Activated T-cell treated with anti-CD3 and anti-CD28 coated beads, Interleukin-2, amount 50 U/mL, for 48 hours (primary cell): ENCODE results near the gene CCT2.

Source experiments
- DNase-seq, 2 experiments: peaks; one replicate each; pipeline ENCODE4 v3.0.0-alpha.2; 2020

CCT2 gene

DNA sequence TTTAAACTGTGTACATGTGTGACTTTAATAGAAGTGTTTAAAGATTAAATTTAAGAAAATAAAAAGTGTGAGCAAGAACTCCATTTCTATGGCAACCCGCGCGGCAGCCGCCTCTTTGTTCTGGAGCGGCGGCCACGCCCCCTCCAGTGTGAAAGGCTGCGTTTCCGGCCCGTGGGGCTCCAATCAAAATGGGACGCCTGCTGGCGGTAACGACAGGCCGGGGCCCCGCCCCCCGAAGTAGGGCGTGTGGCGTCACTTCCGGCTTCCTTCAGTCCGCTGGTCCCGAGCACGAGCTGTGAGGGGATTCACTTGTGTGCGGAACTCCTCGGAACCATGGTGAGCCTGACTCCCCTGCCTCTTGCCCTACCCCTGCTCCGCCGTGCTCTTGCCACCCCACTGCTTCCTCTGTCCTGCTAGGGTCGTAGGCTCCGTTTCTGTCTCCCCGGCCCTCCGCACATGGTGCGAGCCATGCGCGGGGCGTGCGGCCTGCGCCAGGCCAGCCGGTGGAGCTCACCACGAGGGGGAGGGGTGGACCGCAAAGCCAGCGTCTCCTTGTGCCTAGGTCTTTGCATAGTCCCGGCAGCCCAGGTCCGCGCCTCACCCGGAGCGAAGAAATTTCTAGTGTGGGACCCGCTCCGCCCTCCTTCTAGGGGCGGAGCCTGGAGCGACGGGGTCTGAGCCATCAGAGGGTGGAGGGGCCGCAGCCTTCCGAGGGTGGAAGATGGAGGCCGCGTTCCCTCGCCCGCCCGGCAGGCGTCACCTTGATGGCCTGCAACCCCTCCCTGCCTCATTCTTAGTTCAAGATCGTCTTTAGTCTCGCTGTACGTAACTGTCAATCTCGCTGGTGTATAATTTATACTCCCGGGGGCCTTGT, at the start of gene CCT2:
CCT2 (plus strand) TSS at position 271 of the 874 bp plus-strand sequence; CDS start at position 334, 63 bp downstream.
- DNase-seq = peak; percentile 96

- no peak for DNase-seq
Measured at GRCh38 chr12:69540987-69541386, 44.3 kb upstream of the CCT2 start.

- no peak for DNase-seq
Measured at GRCh38 chr12:69544087-69544486, 41.2 kb upstream of the CCT2 start.

- DNase-seq = no peak
Measured at GRCh38 chr12:69545081-69545480, 40.2 kb upstream of the CCT2 start.

DNA sequence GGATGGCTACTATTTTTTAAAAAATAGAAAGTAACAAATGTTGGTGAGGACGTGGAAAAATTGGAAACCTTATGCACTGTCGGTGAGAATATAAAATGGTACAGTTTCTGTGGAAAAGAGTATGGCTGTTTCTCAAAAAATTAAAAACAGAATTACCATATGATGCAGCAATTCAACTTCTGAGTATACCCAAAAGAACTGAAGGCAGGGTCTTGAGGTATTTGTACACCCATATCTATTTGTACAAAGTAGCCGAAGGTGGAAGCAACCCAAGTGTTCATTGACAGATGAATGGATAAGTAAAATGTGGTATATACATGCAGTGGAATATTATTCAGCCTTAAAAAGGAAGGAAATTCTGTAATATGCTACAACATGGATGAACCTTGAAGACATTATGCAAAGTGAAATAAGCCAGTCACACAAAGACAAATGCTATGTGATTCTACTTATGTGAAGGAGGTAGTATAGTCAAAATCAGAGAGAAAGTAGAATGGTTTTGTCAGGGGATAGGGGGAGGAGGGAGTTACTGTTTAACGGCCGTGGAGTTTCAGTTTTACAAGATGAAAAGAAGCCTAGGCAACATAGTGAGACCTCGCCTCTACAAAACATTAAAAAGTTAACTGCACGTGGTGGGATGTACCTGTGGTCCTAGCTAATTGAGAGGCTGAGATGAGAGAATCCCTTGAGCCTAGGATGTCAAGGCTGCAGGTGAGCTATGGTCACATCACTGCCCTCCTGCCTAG, 38.4 kb upstream of the CCT2 start:
- no peak for DNase-seq

GRCh38 chr12:69548687-69549086, 36.6 kb upstream of the CCT2 start:
- DNase-seq = no peak

DNA sequence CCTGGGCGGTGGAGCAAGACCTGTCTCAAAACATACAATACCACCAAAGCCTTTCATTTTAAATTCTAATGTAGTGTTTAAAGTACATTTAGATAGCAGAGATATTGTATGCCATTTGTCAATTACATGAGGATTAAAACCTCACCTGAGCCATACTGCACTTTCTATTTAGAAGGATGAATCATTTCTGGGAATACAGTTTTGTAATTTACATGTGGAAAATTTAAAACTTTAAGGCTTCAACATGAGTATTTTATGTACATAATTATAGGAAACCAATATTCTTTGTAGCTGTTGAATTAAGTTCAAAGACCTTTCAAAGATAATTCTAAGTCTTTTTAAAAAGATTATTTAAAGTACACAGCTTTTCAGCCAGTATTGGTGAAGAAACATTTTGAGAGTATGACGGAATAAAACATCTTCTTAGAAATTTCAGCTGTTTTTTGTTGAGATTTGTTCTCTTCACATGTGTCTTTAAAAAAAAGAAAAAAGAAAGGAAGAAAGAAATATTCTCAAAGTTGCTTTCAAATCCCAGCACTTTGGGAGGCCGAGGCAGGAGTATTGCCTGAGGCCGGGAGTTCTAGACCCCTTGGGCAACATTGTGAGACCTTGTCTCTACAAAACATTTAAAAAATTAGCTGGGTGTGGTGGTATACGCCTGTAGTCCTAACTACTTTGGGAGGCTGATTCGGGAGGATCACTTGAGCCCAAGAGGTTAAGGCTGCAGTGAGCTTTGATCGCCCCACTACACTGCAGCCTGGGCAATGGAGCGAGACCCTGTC, 34.5 kb upstream of the CCT2 start:
- DNase-seq = no peak

GRCh38 chr12:69553628-69554248, 31.5 kb upstream of the CCT2 start:
- DNase-seq = no peak

GRCh38 chr12:69555461-69555860, 29.8 kb upstream of the CCT2 start:
- no peak for DNase-seq

GRCh38 chr12:69556383-69556782, 28.9 kb upstream of the CCT2 start:
- DNase-seq = no peak

DNA sequence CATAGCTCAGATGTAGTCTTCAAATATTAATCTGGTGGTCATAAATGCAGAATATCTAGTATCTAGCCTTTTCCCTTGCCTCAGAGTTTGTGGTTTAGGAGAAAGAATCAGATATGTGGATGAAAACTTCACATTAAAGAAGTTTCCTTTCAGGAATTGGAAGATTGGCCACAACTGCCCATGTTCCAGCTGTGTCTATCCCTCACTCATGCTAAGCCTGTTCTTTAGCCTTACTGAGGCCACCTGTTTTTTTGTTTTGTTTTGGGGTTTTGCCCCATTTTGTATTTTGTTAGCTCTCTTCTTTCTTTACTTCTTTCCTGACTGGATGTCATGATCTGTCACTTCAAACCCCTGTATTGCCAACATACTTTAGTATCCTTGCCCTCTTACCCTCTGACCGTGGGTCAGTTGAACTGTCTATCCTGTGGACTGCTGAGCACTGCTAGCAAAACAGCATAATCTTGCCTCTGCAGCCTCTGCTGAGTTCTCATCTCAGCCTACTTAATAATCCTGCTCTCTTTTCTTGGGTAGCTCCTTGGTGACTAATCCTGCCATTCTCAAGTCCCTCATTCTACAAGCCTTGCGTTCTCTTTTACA, 22.0 kb upstream of the CCT2 start:
- no peak for DNase-seq

DNA sequence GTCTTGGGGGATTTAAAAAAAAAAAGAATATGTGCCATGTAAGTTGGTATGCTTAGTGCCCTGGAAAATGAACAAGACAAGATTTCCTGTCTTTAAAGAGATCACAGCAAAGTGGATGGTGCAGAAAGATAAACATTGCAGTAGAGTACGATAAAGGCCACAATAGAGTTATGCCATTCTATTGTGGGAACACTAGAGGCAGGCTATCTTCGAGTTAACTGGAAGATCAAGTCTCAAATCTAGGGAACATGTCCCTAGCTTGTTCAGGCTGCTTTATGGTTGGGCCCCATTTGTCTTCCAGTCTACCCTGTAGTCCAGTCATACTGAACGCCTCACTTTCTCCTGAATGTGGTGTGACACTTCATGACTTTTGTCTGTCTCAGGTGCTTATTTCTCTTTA, 18.7 kb upstream of the CCT2 start:
- no peak for DNase-seq

GRCh38 chr12:69569236-69569635, 16.0 kb upstream of the CCT2 start:
- no peak for DNase-seq

- DNase-seq = no peak
Measured at GRCh38 chr12:69570000-69570516, 15.2 kb upstream of the CCT2 start.

GRCh38 chr12:69570545-69571399, 14.5 kb upstream of the CCT2 start:
- peak; percentile 43 to 59 for DNase-seq

GRCh38 chr12:69575346-69575745, 9.9 kb upstream of the CCT2 start:
- DNase-seq = no peak

- DNase-seq = no peak
Measured at GRCh38 chr12:69578283-69578682, 7.0 kb upstream of the CCT2 start.

DNA sequence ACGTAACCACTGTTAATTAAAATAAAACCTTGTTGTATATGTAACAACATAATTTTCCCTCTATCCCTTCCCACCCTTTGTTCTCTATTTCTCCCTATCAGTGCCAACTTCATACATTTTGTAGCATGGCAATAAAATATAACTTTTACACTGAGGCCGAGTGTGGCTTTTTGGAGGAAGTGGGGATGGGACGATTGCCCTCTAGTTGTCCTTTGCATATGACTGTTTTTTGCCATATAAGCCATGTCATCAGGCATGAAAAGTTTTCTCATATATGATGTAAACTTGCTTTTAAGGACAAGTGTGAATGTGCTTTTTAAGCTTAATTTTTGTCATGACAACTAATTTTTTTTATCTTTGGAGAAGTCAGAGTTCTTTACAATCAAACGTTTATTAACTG, 6.2 kb upstream of the CCT2 start:
- DNase-seq = no peak

DNA sequence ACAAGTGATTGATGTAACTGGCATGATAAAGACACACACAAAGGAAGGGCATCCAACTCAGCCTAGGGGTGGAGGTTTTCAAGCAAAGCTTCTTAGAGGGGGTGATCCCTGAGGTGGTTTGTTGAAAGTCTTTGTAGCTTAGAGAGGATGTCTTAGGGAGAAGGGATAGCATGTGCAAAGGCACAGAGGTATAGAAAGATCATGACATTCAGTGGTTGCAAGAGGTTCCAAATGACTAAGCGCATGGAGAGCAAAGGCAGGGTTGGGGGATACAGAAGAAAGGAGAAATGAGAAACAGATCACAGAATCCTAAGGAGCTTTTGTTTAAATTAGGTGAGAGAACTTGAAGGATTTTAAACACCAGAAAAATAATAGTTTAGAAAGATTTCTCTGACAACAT, 5.2 kb upstream of the CCT2 start:
- DNase-seq = no peak

GRCh38 chr12:69583203-69583602, 2.1 kb upstream of the CCT2 start:
- no peak for DNase-seq

GRCh38 chr12:69588527-69588926, 3.3 kb downstream of the CCT2 start:
- no peak for DNase-seq
